ENCODE data around the gene PANK4. TPM values are rescaled to one million over a fixed set of nuclear protein-coding genes. Genes with fewer than 3 reads are reported as not detected.

Gene PANK4
- total and polyA plus RNA-seq, 2 donors (not counting 3 experiments of a cell fraction or from before 2014, with no cell fraction given) = 22.1 to 34.0 TPM

DNA sequence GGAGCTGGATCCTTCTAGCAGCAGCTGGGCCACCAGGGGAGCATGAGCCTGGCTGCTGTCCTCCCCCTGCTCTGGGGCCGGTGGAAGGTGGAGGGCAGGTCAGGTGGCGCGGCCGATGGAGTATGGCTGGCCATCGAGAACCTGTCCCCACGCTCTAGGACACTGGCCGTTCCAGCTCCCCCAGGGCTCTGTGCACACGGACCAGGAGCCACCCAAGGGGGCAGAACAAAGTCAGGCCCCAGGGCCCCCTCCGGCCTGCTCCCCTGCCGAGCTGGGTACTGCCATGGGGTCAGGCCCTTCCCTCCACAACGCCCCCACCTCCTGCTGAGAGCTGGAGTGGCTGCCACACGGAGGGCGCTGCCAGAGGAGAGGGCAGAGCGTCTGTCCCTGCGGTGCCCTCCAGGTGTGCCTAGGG lies 54.8 kb downstream of the PANK4 start:
- Histone ChIP-seq H2AFZ (ENCODE audit: low read depth, low read length) (no peak overlapping the region), H3K36me3 (ENCODE audit: control insufficient read depth in 2 of 2, extremely low read depth in 1 of 2, insufficient read depth in 2 of 2, low read length in 2 of 2) (no peaks in the 10 kb centered on the region), H3K79me2 (ENCODE audit: control insufficient read depth, insufficient read depth, low read length) (no peaks in the 10 kb centered on the region), H3K9me1 (replicated peaks; ENCODE audit: control insufficient read depth, extremely low read depth, insufficient read depth, low read length) (no peaks in the 10 kb centered on the region), H3K4me3 (replicated peaks in 1 of 3; ENCODE audit: insufficient read depth in 1 of 3, low read depth in 1 of 3, low read length in 3 of 3) (no peak overlapping the region), H4K20me1 (replicated peaks; ENCODE audit: control insufficient read depth, extremely low read depth, insufficient read depth, low read length) (no peaks in the 10 kb centered on the region), H3K9me3 (replicated peaks; ENCODE audit: control insufficient read depth, insufficient read depth, low read length) (no peaks in the 10 kb centered on the region), H3K4me1 (ENCODE audit: control insufficient read depth, extremely low read depth, insufficient read depth, low read length) (no peaks in the 10 kb centered on the region), H3K27ac (ENCODE audit: insufficient read depth, low read depth, low read length) (no peak overlapping the region), H3K27me3 (ENCODE audit: control insufficient read depth in 2 of 2, insufficient read depth in 2 of 2, low read length in 2 of 2) (no peaks in the 10 kb centered on the region), H3K9ac (replicated peaks; ENCODE audit: extremely low read depth, insufficient read depth, low read length) (no peak overlapping the region), H3K4me2 (ENCODE audit: insufficient read depth, low read length) (no peak overlapping the region)
- FAIRE-seq (no peak), DNase-seq (ENCODE audit: low read depth, low spot score) (no peak)
- ChIA-PET CTCF (no interaction called here), POLR2A (no interaction called here)
- intact Hi-C loops (cut with micrococcal nuclease) (no loop called here), dilution Hi-C loops (cut with MboI; ENCODE audit: extremely low pct_ligation_motif_present, low sequenced_read_pairs) (no loop called here)
- no TSS peak for BruUV-seq (replicated peaks)
- TF ChIP-seq POLR2AphosphoS5 (IDR thresholded peaks at IDR 0.05; ENCODE audit: insufficient read depth, low read depth, low read length) = no peak
- TF ChIP-seq MYC (IDR thresholded peaks at IDR 0.05; ENCODE audit: low read depth, low read length) = no peak
- no peak for TF ChIP-seq GATA2 (IDR thresholded peaks at IDR 0.05; ENCODE audit: insufficient read depth, insufficient read length, low read depth, low read length)

DNA sequence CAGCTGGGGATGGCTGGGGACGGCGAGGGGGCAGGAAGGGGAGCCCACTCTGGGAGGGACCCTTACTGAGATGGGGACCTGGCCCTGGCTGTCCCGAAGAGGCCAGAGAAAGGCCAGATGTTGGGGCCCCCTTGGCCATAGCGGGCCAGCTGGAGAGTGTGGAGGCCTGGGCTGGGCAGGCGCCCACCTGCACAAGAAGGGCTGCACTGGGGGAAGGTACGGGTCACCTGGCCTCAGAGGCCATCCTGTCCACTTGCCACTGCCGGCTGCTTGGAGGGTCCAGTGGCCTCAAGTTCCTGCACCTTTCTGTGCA lies 55.3 kb downstream of the PANK4 start:
- TF ChIP-seq MYC (IDR thresholded peaks at IDR 0.05; ENCODE audit: low read depth, low read length) = no peak
- TF ChIP-seq GATA2 (IDR thresholded peaks at IDR 0.05; ENCODE audit: insufficient read depth, insufficient read length, low read depth, low read length) = no peak
- no peak for TF ChIP-seq POLR2AphosphoS5 (IDR thresholded peaks at IDR 0.05; ENCODE audit: insufficient read depth, low read depth, low read length)
- no peak for TF ChIP-seq FOS (IDR thresholded peaks at IDR 0.05; ENCODE audit: borderline replicate concordance, insufficient read depth, low read length)
- TF ChIP-seq JUN (IDR thresholded peaks at IDR 0.05; ENCODE audit: borderline replicate concordance, insufficient read depth, insufficient read length, low read depth) = no peak
- TF ChIP-seq POLR2A (IDR thresholded peaks at IDR 0.05; ENCODE audit: low read depth, low read length) = no peak
- TF ChIP-seq, protein P1, sequence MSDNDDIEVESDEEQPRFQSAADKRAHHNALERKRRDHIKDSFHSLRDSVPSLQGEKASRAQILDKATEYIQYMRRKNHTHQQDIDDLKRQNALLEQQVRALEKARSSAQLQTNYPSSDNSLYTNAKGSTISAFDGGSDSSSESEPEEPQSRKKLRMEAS (IDR thresholded peaks at IDR 0.05; ENCODE audit: insufficient read depth, insufficient read length) = no peak
- TF ChIP-seq EZH2 (IDR thresholded peaks at IDR 0.05; ENCODE audit: borderline replicate concordance, low read depth, low read length, severe bottlenecking) = no peak
- TF ChIP-seq, protein P2, sequence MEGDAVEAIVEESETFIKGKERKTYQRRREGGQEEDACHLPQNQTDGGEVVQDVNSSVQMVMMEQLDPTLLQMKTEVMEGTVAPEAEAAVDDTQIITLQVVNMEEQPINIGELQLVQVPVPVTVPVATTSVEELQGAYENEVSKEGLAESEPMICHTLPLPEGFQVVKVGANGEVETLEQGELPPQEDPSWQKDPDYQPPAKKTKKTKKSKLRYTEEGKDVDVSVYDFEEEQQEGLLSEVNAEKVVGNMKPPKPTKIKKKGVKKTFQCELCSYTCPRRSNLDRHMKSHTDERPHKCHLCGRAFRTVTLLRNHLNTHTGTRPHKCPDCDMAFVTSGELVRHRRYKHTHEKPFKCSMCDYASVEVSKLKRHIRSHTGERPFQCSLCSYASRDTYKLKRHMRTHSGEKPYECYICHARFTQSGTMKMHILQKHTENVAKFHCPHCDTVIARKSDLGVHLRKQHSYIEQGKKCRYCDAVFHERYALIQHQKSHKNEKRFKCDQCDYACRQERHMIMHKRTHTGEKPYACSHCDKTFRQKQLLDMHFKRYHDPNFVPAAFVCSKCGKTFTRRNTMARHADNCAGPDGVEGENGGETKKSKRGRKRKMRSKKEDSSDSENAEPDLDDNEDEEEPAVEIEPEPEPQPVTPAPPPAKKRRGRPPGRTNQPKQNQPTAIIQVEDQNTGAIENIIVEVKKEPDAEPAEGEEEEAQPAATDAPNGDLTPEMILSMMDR (IDR thresholded peaks at IDR 0.05; ENCODE audit: extremely low read depth in 1 of 2, insufficient read depth in 1 of 2, low read depth in 1 of 2, low read length in 2 of 2) = no peak
- dilution Hi-C loops (cut with MboI; ENCODE audit: extremely low pct_ligation_motif_present, low sequenced_read_pairs) (no loop called here), intact Hi-C loops (cut with micrococcal nuclease) (no loop called here)
- FAIRE-seq (no peak), DNase-seq (ENCODE audit: low read depth, low spot score) (no peak)
- H3K4me2 ChIP-seq (ENCODE audit: insufficient read depth, low read length) = no peak overlapping the region
- no peak overlapping the region for H2AFZ ChIP-seq (ENCODE audit: low read depth, low read length)
- H3K9me1 ChIP-seq (replicated peaks; ENCODE audit: control insufficient read depth, extremely low read depth, insufficient read depth, low read length) = no peaks in the 10 kb centered on the region
- no peaks in the 10 kb centered on the region for H4K20me1 ChIP-seq (replicated peaks; ENCODE audit: control insufficient read depth, extremely low read depth, insufficient read depth, low read length)
- POLR2A ChIA-PET = no interaction called here
- no peak overlapping the region for H3K9ac ChIP-seq (replicated peaks; ENCODE audit: extremely low read depth, insufficient read depth, low read length)
- no peak overlapping the region for H3K4me3 ChIP-seq (replicated peaks in 1 of 3; ENCODE audit: insufficient read depth in 1 of 3, low read depth in 1 of 3, low read length in 3 of 3)
- no TSS peak for BruUV-seq (replicated peaks)
- CTCF ChIA-PET = no interaction called here
- H3K79me2 ChIP-seq (ENCODE audit: control insufficient read depth, insufficient read depth, low read length) = no peaks in the 10 kb centered on the region
- no peaks in the 10 kb centered on the region for H3K4me1 ChIP-seq (ENCODE audit: control insufficient read depth, extremely low read depth, insufficient read depth, low read length)
- no peaks in the 10 kb centered on the region for H3K9me3 ChIP-seq (replicated peaks; ENCODE audit: control insufficient read depth, insufficient read depth, low read length)
- H3K36me3 ChIP-seq (ENCODE audit: control insufficient read depth in 2 of 2, extremely low read depth in 1 of 2, insufficient read depth in 2 of 2, low read length in 2 of 2) = no peaks in the 10 kb centered on the region
- no peak overlapping the region for H3K27ac ChIP-seq (ENCODE audit: insufficient read depth, low read depth, low read length)
- H3K27me3 ChIP-seq (ENCODE audit: control insufficient read depth in 2 of 2, insufficient read depth in 2 of 2, low read length in 2 of 2) = no peaks in the 10 kb centered on the region

Data from endothelial cell of umbilical vein (primary cell).